ENCODE results near the gene CTSW. TPM values are rescaled to one million over a fixed set of nuclear protein-coding genes. Genes with fewer than 3 reads are reported as not detected.

The CTSW gene
- total RNA-seq, 1 experiment from 2014 or later: not detected

DNA sequence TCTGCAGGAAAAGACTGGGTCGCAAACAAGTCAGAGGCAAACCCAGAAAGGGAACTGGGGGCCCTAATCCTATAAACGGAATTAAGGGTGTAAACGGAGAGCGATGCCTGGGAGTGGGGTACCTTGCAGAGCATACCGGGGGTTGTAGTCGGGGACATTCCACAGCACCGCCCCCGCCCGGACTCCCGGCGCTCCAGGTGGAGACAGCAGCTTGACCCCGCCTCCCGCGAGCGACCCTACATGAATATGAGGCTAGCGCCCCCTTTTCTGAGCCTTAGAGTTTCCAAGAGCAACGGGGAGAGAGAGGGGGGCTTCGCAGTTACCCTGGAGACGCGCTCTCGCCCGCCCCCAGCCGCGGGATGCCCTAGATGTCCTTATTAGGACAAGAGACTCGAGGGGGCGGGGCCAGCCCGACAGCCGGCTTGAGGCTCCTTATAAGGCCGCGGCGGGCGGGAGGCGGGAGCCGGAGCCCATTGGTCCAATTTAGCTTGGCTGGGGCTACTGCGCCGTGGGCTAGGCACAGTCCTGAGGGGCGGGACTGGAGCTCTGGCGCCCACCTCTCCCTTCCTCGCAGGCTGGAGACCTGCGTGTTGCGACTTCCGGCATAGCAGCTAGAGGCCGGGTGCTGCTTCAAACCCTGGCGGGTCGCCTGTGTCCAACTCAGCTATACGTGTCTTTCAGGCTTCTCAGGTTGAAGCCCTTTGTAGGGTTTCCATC lies 20.4 kb upstream of the CTSW start:
- peak; percentile 100 for DNase-seq (ENCODE audit: low spot score)
- ChIA-PET CTCF (interaction anchor here (0.6 to 16.6 kb wide), 63 partner anchors 9 to 454 kb away, joined by 3 to 539 read pairs (median 5); partner anchors contain the start of genes AP5B1, BANF1, CCDC85B and CST6), POLR2A (interaction anchor here (0.5 to 4.2 kb wide), 25 partner anchors 8 to 458 kb away, joined by 3 to 90 read pairs (median 6); partner anchors contain the start of genes CCDC85B, CD248, EFEMP2 and FIBP)
- Mint-ChIP-seq H3K4me3 (peak overlapping the region; percentile 90), H3K4me1 (peaks cover 23% of the 10 kb centered on the region), H3K27ac (peak overlapping the region; percentile 100), H3K9me3 (no peaks in the 10 kb centered on the region), H3K27me3 (ENCODE audit: low read depth) (no peaks in the 10 kb centered on the region), H3K36me3 (peaks cover 41% of the 10 kb centered on the region)
- TF ChIP-seq, protein P1, sequence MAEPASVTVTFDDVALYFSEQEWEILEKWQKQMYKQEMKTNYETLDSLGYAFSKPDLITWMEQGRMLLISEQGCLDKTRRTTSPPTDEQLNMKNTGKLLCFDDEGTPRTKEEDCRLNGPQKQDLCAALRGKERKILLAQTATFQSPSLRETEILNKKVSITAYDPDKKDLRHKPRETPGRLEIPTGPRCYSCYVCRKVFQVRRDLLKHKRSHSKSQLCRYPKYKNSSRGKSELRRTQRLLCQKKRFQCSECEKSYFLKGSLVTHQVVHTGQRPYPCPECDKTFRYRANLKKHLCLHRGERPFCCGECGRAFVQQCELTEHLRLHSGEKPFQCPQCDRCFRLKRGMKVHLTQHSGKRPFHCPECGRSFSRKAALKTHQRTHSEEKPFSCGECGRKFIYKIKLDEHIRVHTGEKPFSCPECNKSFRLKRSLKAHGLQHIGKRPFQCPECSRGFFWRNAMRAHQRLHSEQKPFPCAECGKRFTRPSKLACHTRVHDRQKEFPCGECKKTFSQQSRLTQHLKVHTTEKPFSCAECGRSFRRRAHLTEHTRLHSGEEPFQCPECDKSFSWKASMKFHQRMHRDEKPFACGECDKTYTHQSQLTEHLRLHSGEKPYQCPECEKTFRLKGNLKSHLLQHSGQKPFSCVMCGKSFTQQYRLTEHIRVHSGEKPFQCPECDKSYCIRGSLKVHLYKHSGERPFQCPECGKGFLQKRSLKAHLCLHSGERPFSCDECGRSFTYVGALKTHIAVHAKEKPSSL (CRISPR knock-in tag; conservative IDR thresholded peaks at IDR 0.05): no peak
- no peak for TF ChIP-seq RELA (CRISPR knock-in tag; IDR thresholded peaks at IDR 0.05; ENCODE audit: borderline replicate concordance)
- peak; percentile 54; the same call in 1 of the 2 replicates for TF ChIP-seq FOXK1 (CRISPR knock-in tag; IDR thresholded peaks at IDR 0.05)
- TF ChIP-seq GTF2I (CRISPR knock-in tag; conservative IDR thresholded peaks at IDR 0.05): no peak
- TF ChIP-seq, protein P2, sequence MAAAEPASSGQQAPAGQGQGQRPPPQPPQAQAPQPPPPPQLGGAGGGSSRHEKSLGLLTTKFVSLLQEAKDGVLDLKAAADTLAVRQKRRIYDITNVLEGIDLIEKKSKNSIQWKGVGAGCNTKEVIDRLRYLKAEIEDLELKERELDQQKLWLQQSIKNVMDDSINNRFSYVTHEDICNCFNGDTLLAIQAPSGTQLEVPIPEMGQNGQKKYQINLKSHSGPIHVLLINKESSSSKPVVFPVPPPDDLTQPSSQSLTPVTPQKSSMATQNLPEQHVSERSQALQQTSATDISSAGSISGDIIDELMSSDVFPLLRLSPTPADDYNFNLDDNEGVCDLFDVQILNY (CRISPR knock-in tag; IDR thresholded peaks at IDR 0.05): 0 out of 2 replicates have a peak, but pooled peaks have one; percentile 56
- peak; percentile 79 for TF ChIP-seq SP1 (CRISPR knock-in tag; conservative IDR thresholded peaks at IDR 0.05)
- no peak for TF ChIP-seq TEAD4 (CRISPR knock-in tag; IDR thresholded peaks at IDR 0.05)
- TF ChIP-seq MYBL2 (CRISPR knock-in tag; IDR thresholded peaks at IDR 0.05): peak; percentile 78; the same call in 1 of the 2 replicates
- TF ChIP-seq NFYB (CRISPR knock-in tag; conservative IDR thresholded peaks at IDR 0.05; ENCODE audit: low read depth): peak; percentile 42; the same call in 1 of the 2 replicates
- TF ChIP-seq, protein P3, sequence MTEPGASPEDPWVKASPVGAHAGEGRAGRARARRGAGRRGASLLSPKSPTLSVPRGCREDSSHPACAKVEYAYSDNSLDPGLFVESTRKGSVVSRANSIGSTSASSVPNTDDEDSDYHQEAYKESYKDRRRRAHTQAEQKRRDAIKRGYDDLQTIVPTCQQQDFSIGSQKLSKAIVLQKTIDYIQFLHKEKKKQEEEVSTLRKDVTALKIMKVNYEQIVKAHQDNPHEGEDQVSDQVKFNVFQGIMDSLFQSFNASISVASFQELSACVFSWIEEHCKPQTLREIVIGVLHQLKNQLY (CRISPR knock-in tag; IDR thresholded peaks at IDR 0.05): no peak
- 0 out of 2 replicates have a peak, but pooled peaks have one; percentile 18 for TF ChIP-seq FOXP1 (CRISPR knock-in tag; IDR thresholded peaks at IDR 0.05; ENCODE audit: borderline replicate concordance)
- peak; percentile 67 for ATAC-seq

DNA sequence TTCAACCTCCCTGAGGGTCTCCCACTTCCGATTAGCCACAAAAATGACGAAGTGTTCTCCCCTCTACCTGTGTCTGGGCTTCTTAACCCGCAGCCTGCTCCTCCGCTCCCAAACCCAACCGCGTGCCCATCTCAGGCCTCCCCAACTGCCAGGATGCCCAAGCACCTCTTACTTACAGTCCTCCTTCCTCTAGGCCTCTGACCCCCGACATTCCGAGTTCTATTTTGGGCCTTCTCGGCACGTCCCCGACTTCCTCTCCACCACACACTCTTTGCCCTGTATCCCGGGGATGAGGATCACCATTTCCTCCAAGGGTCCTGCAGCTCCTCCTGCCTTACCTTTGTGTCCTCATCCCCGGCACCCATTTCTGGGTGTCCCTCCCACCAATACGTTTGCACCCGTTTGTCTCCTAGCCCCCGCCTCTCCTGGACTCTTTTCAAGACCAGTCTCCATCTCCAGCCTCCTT lies 19.8 kb upstream of the CTSW start:
- ATAC-seq (no peak), DNase-seq (ENCODE audit: low spot score) (peak; percentile 40)
- Mint-ChIP-seq H3K36me3 (peaks cover 35% of the 10 kb centered on the region), H3K4me1 (peaks cover 21% of the 10 kb centered on the region), H3K27ac (peak overlapping the region; percentile 98), H3K4me3 (peak overlapping the region; percentile 90), H3K9me3 (no peaks in the 10 kb centered on the region), H3K27me3 (ENCODE audit: low read depth) (no peaks in the 10 kb centered on the region)
- ChIA-PET POLR2A (interaction anchor here (0.6 to 4.2 kb wide), 27 partner anchors 9 to 408 kb away, joined by 3 to 90 read pairs (median 5); partner anchors contain the start of genes AP5B1, CCDC85B, EFEMP2 and FIBP), CTCF (interaction anchor here (0.5 to 16.6 kb wide), 68 partner anchors 9 to 453 kb away, joined by 3 to 539 read pairs (median 5); partner anchors contain the start of genes AP5B1, BANF1, CCDC85B and CST6)
- no peak for TF ChIP-seq NFYB (CRISPR knock-in tag; conservative IDR thresholded peaks at IDR 0.05; ENCODE audit: low read depth)
- TF ChIP-seq, protein P1 (CRISPR knock-in tag; conservative IDR thresholded peaks at IDR 0.05): 0 out of 2 replicates have a peak, but pooled peaks have one; percentile 16
- TF ChIP-seq ETV6 (CRISPR knock-in tag; IDR thresholded peaks at IDR 0.05): no peak; the same call in 1 of the 2 replicates
- TF ChIP-seq ZNF416 (CRISPR knock-in tag; IDR thresholded peaks at IDR 0.05): peak; percentile 12; the same call in 1 of the 2 replicates
- TF ChIP-seq ZNF671 (CRISPR knock-in tag; IDR thresholded peaks at IDR 0.05): peak; percentile 49; the same call in 1 of the 2 replicates
- TF ChIP-seq, protein P3 (CRISPR knock-in tag; IDR thresholded peaks at IDR 0.05): no peak
- TF ChIP-seq, protein P4, sequence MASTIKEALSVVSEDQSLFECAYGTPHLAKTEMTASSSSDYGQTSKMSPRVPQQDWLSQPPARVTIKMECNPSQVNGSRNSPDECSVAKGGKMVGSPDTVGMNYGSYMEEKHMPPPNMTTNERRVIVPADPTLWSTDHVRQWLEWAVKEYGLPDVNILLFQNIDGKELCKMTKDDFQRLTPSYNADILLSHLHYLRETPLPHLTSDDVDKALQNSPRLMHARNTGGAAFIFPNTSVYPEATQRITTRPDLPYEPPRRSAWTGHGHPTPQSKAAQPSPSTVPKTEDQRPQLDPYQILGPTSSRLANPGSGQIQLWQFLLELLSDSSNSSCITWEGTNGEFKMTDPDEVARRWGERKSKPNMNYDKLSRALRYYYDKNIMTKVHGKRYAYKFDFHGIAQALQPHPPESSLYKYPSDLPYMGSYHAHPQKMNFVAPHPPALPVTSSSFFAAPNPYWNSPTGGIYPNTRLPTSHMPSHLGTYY (CRISPR knock-in tag; IDR thresholded peaks at IDR 0.05): 0 out of 2 replicates have a peak, but pooled peaks have one; percentile 19
- TF ChIP-seq MYBL2 (CRISPR knock-in tag; IDR thresholded peaks at IDR 0.05): 0 out of 2 replicates have a peak, but pooled peaks have one; percentile 17
- 0 out of 2 replicates have a peak, but pooled peaks have one; percentile 71 for TF ChIP-seq PRRX2 (CRISPR knock-in tag; IDR thresholded peaks at IDR 0.05)
- TF ChIP-seq EMX1 (CRISPR knock-in tag; IDR thresholded peaks at IDR 0.05): peak; percentile 73
- TF ChIP-seq ZNF423 (CRISPR knock-in tag; IDR thresholded peaks at IDR 0.05): no peak
- TF ChIP-seq ZNF219 (CRISPR knock-in tag; IDR thresholded peaks at IDR 0.05; ENCODE audit: borderline replicate concordance): no peak
- TF ChIP-seq, protein P5, sequence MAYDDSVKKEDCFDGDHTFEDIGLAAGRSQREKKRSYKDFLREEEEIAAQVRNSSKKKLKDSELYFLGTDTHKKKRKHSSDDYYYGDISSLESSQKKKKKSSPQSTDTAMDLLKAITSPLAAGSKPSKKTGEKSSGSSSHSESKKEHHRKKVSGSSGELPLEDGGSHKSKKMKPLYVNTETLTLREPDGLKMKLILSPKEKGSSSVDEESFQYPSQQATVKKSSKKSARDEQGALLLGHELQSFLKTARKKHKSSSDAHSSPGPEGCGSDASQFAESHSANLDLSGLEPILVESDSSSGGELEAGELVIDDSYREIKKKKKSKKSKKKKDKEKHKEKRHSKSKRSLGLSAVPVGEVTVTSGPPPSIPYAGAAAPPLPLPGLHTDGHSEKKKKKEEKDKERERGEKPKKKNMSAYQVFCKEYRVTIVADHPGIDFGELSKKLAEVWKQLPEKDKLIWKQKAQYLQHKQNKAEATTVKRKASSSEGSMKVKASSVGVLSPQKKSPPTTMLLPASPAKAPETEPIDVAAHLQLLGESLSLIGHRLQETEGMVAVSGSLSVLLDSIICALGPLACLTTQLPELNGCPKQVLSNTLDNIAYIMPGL (CRISPR knock-in tag; IDR thresholded peaks at IDR 0.05): no peak
- 0 out of 2 replicates have a peak, but pooled peaks have one; percentile 19 for TF ChIP-seq NFATC4 (CRISPR knock-in tag; IDR thresholded peaks at IDR 0.05)
- no peak for TF ChIP-seq ZNF232 (CRISPR knock-in tag; IDR thresholded peaks at IDR 0.05)
